HEK293 (cell line): Measurements from ENCODE around the gene TSSK3.
A peak's percentile ranks its signal among the peaks of the same experiment; 100 is the strongest.

ENCODE experiments used
- KLF10 ChIP-seq: fragments of 450-650 bp; IDR thresholded peaks from 2 replicates; pipeline ENCODE4 v1.5.1; 2018; ENCODE audit warnings: missing biosample characterization, mild to moderate bottlenecking, missing genetic modification characterization
- KLF8 ChIP-seq: fragments of 450-650 bp; formaldehyde crosslinking; IDR thresholded peaks from 2 replicates; pipeline ENCODE4 v1.5.1; 2016; ENCODE audit warnings: missing biosample characterization, missing genetic modification characterization
- PRDM1 ChIP-seq: fragments of 450-650 bp; formaldehyde crosslinking; IDR thresholded peaks from 2 replicates; pipeline ENCODE4; 2016; ENCODE audit warnings: missing biosample characterization, missing genetic modification characterization
- PRDM4 ChIP-seq: fragments of 450-650 bp; formaldehyde crosslinking; IDR thresholded peaks from 2 replicates; pipeline ENCODE4 v1.5.1; 2017; ENCODE audit warnings: missing biosample characterization, missing genetic modification characterization
- TRIM28 ChIP-seq: IDR thresholded peaks from 2 replicates; pipeline ENCODE4 v1.6.1; 2011; ENCODE audit warnings: low read length, control low read depth, borderline replicate concordance
- TSHZ1 ChIP-seq: fragments of 450-650 bp; formaldehyde crosslinking; IDR thresholded peaks from 2 replicates; pipeline ENCODE4 v1.5.1; 2016; ENCODE audit warnings: missing biosample characterization, missing genetic modification characterization, borderline replicate concordance
- ZBTB17 ChIP-seq: fragments of 450-650 bp; formaldehyde crosslinking; IDR thresholded peaks from 2 replicates; pipeline ENCODE4 v1.5.1; 2016; ENCODE audit warnings: missing biosample characterization, missing genetic modification characterization
- ZNF121 ChIP-seq: fragments of 450-650 bp; formaldehyde crosslinking; IDR thresholded peaks from 2 replicates; pipeline ENCODE4 v1.5.1; 2016; ENCODE audit warnings: missing biosample characterization, missing genetic modification characterization
- ZNF132 ChIP-seq: fragments of 450-650 bp; formaldehyde crosslinking; IDR thresholded peaks from 2 replicates; pipeline ENCODE4 v1.5.1; 2017; ENCODE audit warnings: missing biosample characterization, missing genetic modification characterization, borderline replicate concordance
- ZNF146 ChIP-seq: fragments of 450-650 bp; formaldehyde crosslinking; IDR thresholded peaks from 2 replicates; pipeline ENCODE4 v1.5.1; 2016; ENCODE audit warnings: missing biosample characterization, missing genetic modification characterization
- ZNF175 ChIP-seq: fragments of 450-650 bp; formaldehyde crosslinking; IDR thresholded peaks from 2 replicates; pipeline ENCODE4 v1.5.1; 2016; ENCODE audit warnings: missing biosample characterization, missing genetic modification characterization
- ZNF2 ChIP-seq: fragments of 450-650 bp; formaldehyde crosslinking; IDR thresholded peaks from 2 replicates; pipeline ENCODE4 v1.5.1; 2016; ENCODE audit warnings: missing biosample characterization, missing genetic modification characterization
- ZNF23 ChIP-seq: fragments of 450-650 bp; formaldehyde crosslinking; IDR thresholded peaks from 2 replicates; pipeline ENCODE4 v1.5.1; 2016; ENCODE audit warnings: missing biosample characterization, missing genetic modification characterization, borderline replicate concordance
- ZNF24 ChIP-seq: fragments of 450-650 bp; formaldehyde crosslinking; IDR thresholded peaks from 2 replicates; pipeline ENCODE4 v1.5.1; 2016; ENCODE audit warnings: missing biosample characterization, missing genetic modification characterization
- ZNF292 ChIP-seq: fragments of 450-650 bp; formaldehyde crosslinking; IDR thresholded peaks from 2 replicates; pipeline ENCODE4 v1.5.1; 2016; ENCODE audit warnings: low read depth, missing biosample characterization, missing genetic modification characterization, borderline replicate concordance
- ZNF416 ChIP-seq: fragments of 450-650 bp; formaldehyde crosslinking; IDR thresholded peaks from 2 replicates; pipeline ENCODE4 v1.5.1; 2016; ENCODE audit warnings: missing biosample characterization, missing genetic modification characterization
- ZNF433 ChIP-seq: fragments of 450-650 bp; formaldehyde crosslinking; IDR thresholded peaks from 2 replicates; pipeline ENCODE4 v1.5.1; 2016; ENCODE audit warnings: missing biosample characterization, missing genetic modification characterization, low read depth
- ZNF518A ChIP-seq: fragments of 450-650 bp; formaldehyde crosslinking; conservative IDR thresholded peaks from 2 replicates; pipeline ENCODE4 v1.5.1; 2016; ENCODE audit warnings: low read depth, missing biosample characterization, missing genetic modification characterization
- ZNF561 ChIP-seq: fragments of 450-650 bp; IDR thresholded peaks from 2 replicates; pipeline ENCODE4 v1.5.1; 2018; ENCODE audit warnings: missing biosample characterization, missing genetic modification characterization, borderline replicate concordance
- ZNF664 ChIP-seq: fragments of 450-650 bp; formaldehyde crosslinking; IDR thresholded peaks from 2 replicates; pipeline ENCODE4 v1.5.1; 2016; ENCODE audit warnings: missing biosample characterization, missing genetic modification characterization
- ZNF670 ChIP-seq: fragments of 450-650 bp; formaldehyde crosslinking; IDR thresholded peaks from 2 replicates; pipeline ENCODE4 v1.5.1; 2016; ENCODE audit warnings: missing biosample characterization, missing genetic modification characterization, low read depth
- ZNF768 ChIP-seq: fragments of 450-650 bp; formaldehyde crosslinking; IDR thresholded peaks from 2 replicates; pipeline ENCODE4 v1.5.1; 2018; ENCODE audit warnings: missing biosample characterization, mild to moderate bottlenecking, missing genetic modification characterization
- ZNF785 ChIP-seq: fragments of 450-650 bp; formaldehyde crosslinking; IDR thresholded peaks from 2 replicates; pipeline ENCODE4 v1.5.1; 2016; ENCODE audit warnings: missing biosample characterization, missing genetic modification characterization
- ZNF830 ChIP-seq: fragments of 450-650 bp; IDR thresholded peaks from 2 replicates; pipeline ENCODE4 v1.5.0; 2018; ENCODE audit warnings: missing biosample characterization, missing genetic modification characterization, low read depth, mild to moderate bottlenecking, moderate library complexity
- TF ChIP-seq, protein P1 (sequence below): fragments of 450-650 bp; formaldehyde crosslinking; IDR thresholded peaks from 2 replicates; pipeline ENCODE4 v1.5.1; 2017; ENCODE audit warnings: missing biosample characterization, mild to moderate bottlenecking, missing genetic modification characterization, moderate library complexity
- TF ChIP-seq, protein P2 (sequence below): fragments of 450-650 bp; IDR thresholded peaks from 2 replicates; pipeline ENCODE4 v1.5.1; 2018; ENCODE audit warnings: missing biosample characterization, mild to moderate bottlenecking, missing genetic modification characterization

TSSK3 gene

GRCh38 chr1:32394141-32394889, 32.0 kb downstream of the TSSK3 start, which contains the start of gene BSDC1 (continued):
- TF ChIP-seq ZNF121 (no peak), ZNF146 (tag by site-specific recombination) (peak; percentile 66), ZNF132 (no peak), ZNF416 (tag by site-specific recombination) (no peak), ZNF830 (tag by site-specific recombination) (no peak), PRDM1 (tag by site-specific recombination) (no peak), ZNF518A (tag by site-specific recombination) (no peak), ZNF561 (tag by site-specific recombination) (no peak; the same call in 1 of the 2 replicates), ZNF2 (tag by site-specific recombination) (peak; percentile 66), ZNF670 (tag by site-specific recombination) (no peak), ZNF292 (no peak), KLF8 (peak; percentile 93), ZBTB17 (tag by site-specific recombination) (peak; percentile 100), ZNF23 (tag by site-specific recombination) (no peak), ZNF433 (tag by site-specific recombination) (no peak), TSHZ1 (tag by site-specific recombination) (peak; percentile 38; the same call in 1 of the 2 replicates), ZNF785 (tag by site-specific recombination) (no peak), TRIM28 (peak; percentile 100), ZNF768 (tag by site-specific recombination) (no peak), PRDM4 (tag by site-specific recombination) (0 out of 2 replicates have a peak, but pooled peaks have one; percentile 30), KLF10 (tag by site-specific recombination) (peak; percentile 78; the same call in 1 of the 2 replicates), ZNF175 (no peak), ZNF664 (no peak), ZNF24 (tag by site-specific recombination) (peak; percentile 8)
- TF ChIP-seq, protein P1, sequence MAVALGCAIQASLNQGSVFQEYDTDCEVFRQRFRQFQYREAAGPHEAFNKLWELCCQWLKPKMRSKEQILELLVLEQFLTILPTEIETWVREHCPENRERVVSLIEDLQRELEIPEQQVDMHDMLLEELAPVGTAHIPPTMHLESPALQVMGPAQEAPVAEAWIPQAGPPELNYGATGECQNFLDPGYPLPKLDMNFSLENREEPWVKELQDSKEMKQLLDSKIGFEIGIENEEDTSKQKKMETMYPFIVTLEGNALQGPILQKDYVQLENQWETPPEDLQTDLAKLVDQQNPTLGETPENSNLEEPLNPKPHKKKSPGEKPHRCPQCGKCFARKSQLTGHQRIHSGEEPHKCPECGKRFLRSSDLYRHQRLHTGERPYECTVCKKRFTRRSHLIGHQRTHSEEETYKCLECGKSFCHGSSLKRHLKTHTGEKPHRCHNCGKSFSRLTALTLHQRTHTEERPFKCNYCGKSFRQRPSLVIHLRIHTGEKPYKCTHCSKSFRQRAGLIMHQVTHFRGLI (tag by site-specific recombination) = no peak
- TF ChIP-seq, protein P2, sequence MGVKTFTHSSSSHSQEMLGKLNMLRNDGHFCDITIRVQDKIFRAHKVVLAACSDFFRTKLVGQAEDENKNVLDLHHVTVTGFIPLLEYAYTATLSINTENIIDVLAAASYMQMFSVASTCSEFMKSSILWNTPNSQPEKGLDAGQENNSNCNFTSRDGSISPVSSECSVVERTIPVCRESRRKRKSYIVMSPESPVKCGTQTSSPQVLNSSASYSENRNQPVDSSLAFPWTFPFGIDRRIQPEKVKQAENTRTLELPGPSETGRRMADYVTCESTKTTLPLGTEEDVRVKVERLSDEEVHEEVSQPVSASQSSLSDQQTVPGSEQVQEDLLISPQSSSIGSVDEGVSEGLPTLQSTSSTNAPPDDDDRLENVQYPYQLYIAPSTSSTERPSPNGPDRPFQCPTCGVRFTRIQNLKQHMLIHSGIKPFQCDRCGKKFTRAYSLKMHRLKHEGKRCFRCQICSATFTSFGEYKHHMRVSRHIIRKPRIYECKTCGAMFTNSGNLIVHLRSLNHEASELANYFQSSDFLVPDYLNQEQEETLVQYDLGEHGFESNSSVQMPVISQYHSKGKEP = no peak
